ENCODE measurements around the gene DYNLL2. TPM values are rescaled to one million over a fixed set of nuclear protein-coding genes. Genes with fewer than 3 reads are reported as not detected.
A peak's percentile ranks its signal among the peaks of the same experiment; 100 is the strongest.
"Not testable (repeated sequence)": the region's sequence is repeated elsewhere in the genome, so short reads cannot be mapped to it uniquely, and the experiment has no call there.

DYNLL2 gene
- total RNA-seq, 1 donor from 2014 or later, result 29.4 TPM

- Histone ChIP-seq H3K27ac (ENCODE audit: low read depth, low read length) (no peak overlapping the region), H3K36me3 (ENCODE audit: insufficient read depth, low read length) (no peaks in the 10 kb centered on the region), H2AFZ (ENCODE audit: low read depth, low read length) (no peak overlapping the region), H4K20me1 (ENCODE audit: insufficient read depth, low read length) (peaks cover 3% of the 10 kb centered on the region), H3K9me3 (ENCODE audit: insufficient read depth, low read depth, low read length) (no peaks in the 10 kb centered on the region), H3K9ac (ENCODE audit: low read length) (no peak overlapping the region), H3K4me3 (ENCODE audit: insufficient read depth, low read depth, low read length) (no peak overlapping the region), H3K79me2 (ENCODE audit: insufficient read depth, low read length) (no peaks in the 10 kb centered on the region), H3K27me3 (ENCODE audit: insufficient read depth, low read length) (peaks cover 10% of the 10 kb centered on the region), H3K4me1 (ENCODE audit: insufficient read depth, low read length) (no peaks in the 10 kb centered on the region), H3K4me2 (ENCODE audit: low read length) (no peak overlapping the region)
- H3K27ac Mint-ChIP-seq (ENCODE audit: unreplicated experiment), result no peak overlapping the region
- no peak for FAIRE-seq
- H3K4me1 Mint-ChIP-seq (ENCODE audit: low read depth, unreplicated experiment), result no peaks in the 10 kb centered on the region
- DNase-seq (ENCODE audit: low read depth), result peak; percentile 44
- no peak overlapping the region for H3K4me3 Mint-ChIP-seq (ENCODE audit: unreplicated experiment)
- H3K9me3 Mint-ChIP-seq (ENCODE audit: unreplicated experiment), result no peaks in the 10 kb centered on the region
- TF ChIP-seq CTCF (IDR thresholded peaks at IDR 0.05; ENCODE audit: insufficient read depth, low read depth, low read length) (no peak), EZH2 (IDR thresholded peaks at IDR 0.05; ENCODE audit: insufficient read depth, low read length) (no peak)
- H3K36me3 Mint-ChIP-seq (ENCODE audit: low read depth, unreplicated experiment), result no peaks in the 10 kb centered on the region
- peaks cover 34% of the 10 kb centered on the region for H3K27me3 Mint-ChIP-seq (ENCODE audit: low read depth, unreplicated experiment)
These were observed 37.1 kb downstream of the DYNLL2 start for GRCh38 chr17:58120195-58120822.

GRCh38 chr17:58121925-58122324, 38.7 kb downstream of the DYNLL2 start:
- Mint-ChIP-seq H3K36me3 (ENCODE audit: low read depth, unreplicated experiment) (no peaks in the 10 kb centered on the region), H3K27ac (ENCODE audit: unreplicated experiment) (no peak overlapping the region), H3K4me3 (ENCODE audit: unreplicated experiment) (no peak overlapping the region), H3K27me3 (ENCODE audit: low read depth, unreplicated experiment) (peaks cover 33% of the 10 kb centered on the region), H3K4me1 (ENCODE audit: low read depth, unreplicated experiment) (no peaks in the 10 kb centered on the region), H3K9me3 (ENCODE audit: unreplicated experiment) (no peaks in the 10 kb centered on the region)
- H3K4me3 ChIP-seq (ENCODE audit: insufficient read depth, low read depth, low read length), result no peak overlapping the region
- no peak overlapping the region for H3K9ac ChIP-seq (ENCODE audit: low read length)
- peak; percentile 12 for DNase-seq (ENCODE audit: low read depth)
- H3K36me3 ChIP-seq (ENCODE audit: insufficient read depth, low read length), result no peaks in the 10 kb centered on the region
- H4K20me1 ChIP-seq (ENCODE audit: insufficient read depth, low read length), result peaks cover 3% of the 10 kb centered on the region
- no peak overlapping the region for H3K4me2 ChIP-seq (ENCODE audit: low read length)
- H3K9me3 ChIP-seq (ENCODE audit: insufficient read depth, low read depth, low read length), result no peaks in the 10 kb centered on the region
- H3K79me2 ChIP-seq (ENCODE audit: insufficient read depth, low read length), result no peaks in the 10 kb centered on the region
- no peak overlapping the region for H3K27ac ChIP-seq (ENCODE audit: low read depth, low read length)
- no peak for FAIRE-seq
- H3K27me3 ChIP-seq (ENCODE audit: insufficient read depth, low read length), result peaks cover 10% of the 10 kb centered on the region
- no peak overlapping the region for H2AFZ ChIP-seq (ENCODE audit: low read depth, low read length)
- peak; percentile 23 for TF ChIP-seq CTCF (IDR thresholded peaks at IDR 0.05; ENCODE audit: insufficient read depth, low read depth, low read length)
- TF ChIP-seq EZH2 (IDR thresholded peaks at IDR 0.05; ENCODE audit: insufficient read depth, low read length), result no peak
- H3K4me1 ChIP-seq (ENCODE audit: insufficient read depth, low read length), result no peaks in the 10 kb centered on the region

- Histone ChIP-seq H3K27me3 (ENCODE audit: insufficient read depth, low read length) (peaks cover 11% of the 10 kb centered on the region), H3K36me3 (ENCODE audit: insufficient read depth, low read length) (no peaks in the 10 kb centered on the region), H2AFZ (ENCODE audit: low read depth, low read length) (no peak overlapping the region), H4K20me1 (ENCODE audit: insufficient read depth, low read length) (no peaks in the 10 kb centered on the region), H3K27ac (ENCODE audit: low read depth, low read length) (no peak overlapping the region), H3K4me3 (ENCODE audit: insufficient read depth, low read depth, low read length) (no peak overlapping the region), H3K9me3 (ENCODE audit: insufficient read depth, low read depth, low read length) (no peaks in the 10 kb centered on the region), H3K4me1 (ENCODE audit: insufficient read depth, low read length) (no peaks in the 10 kb centered on the region), H3K79me2 (ENCODE audit: insufficient read depth, low read length) (no peaks in the 10 kb centered on the region), H3K4me2 (ENCODE audit: low read length) (no peak overlapping the region), H3K9ac (ENCODE audit: low read length) (no peak overlapping the region)
- H3K27me3 Mint-ChIP-seq (ENCODE audit: low read depth, unreplicated experiment), result peaks cover 48% of the 10 kb centered on the region
- no peaks in the 10 kb centered on the region for H3K4me1 Mint-ChIP-seq (ENCODE audit: low read depth, unreplicated experiment)
- H3K4me3 Mint-ChIP-seq (ENCODE audit: unreplicated experiment), result no peak overlapping the region
- no peak for DNase-seq (ENCODE audit: low read depth)
- no peaks in the 10 kb centered on the region for H3K9me3 Mint-ChIP-seq (ENCODE audit: unreplicated experiment)
- H3K27ac Mint-ChIP-seq (ENCODE audit: unreplicated experiment), result no peak overlapping the region
- FAIRE-seq, result no peak
- TF ChIP-seq EZH2 (IDR thresholded peaks at IDR 0.05; ENCODE audit: insufficient read depth, low read length), result no peak
- TF ChIP-seq CTCF (IDR thresholded peaks at IDR 0.05; ENCODE audit: insufficient read depth, low read depth, low read length), result no peak
- H3K36me3 Mint-ChIP-seq (ENCODE audit: low read depth, unreplicated experiment), result no peaks in the 10 kb centered on the region
These were observed 44.6 kb downstream of the DYNLL2 start for GRCh38 chr17:58127846-58128245.

GRCh38 chr17:58132697-58133096, 49.5 kb downstream of the DYNLL2 start:
- peaks cover 67% of the 10 kb centered on the region for H3K27me3 Mint-ChIP-seq (ENCODE audit: low read depth, unreplicated experiment)
- not testable (repeated sequence) for H3K9me3 ChIP-seq (ENCODE audit: insufficient read depth, low read depth, low read length); H3K4me1 ChIP-seq (ENCODE audit: insufficient read depth, low read length); H3K4me3 ChIP-seq (ENCODE audit: insufficient read depth, low read depth, low read length); H3K36me3 Mint-ChIP-seq (ENCODE audit: low read depth, unreplicated experiment); H3K4me2 ChIP-seq (ENCODE audit: low read length); H3K36me3 ChIP-seq (ENCODE audit: insufficient read depth, low read length); H2AFZ ChIP-seq (ENCODE audit: low read depth, low read length); H3K4me1 Mint-ChIP-seq (ENCODE audit: low read depth, unreplicated experiment); H3K9me3 Mint-ChIP-seq (ENCODE audit: unreplicated experiment); H3K27ac Mint-ChIP-seq (ENCODE audit: unreplicated experiment); H4K20me1 ChIP-seq (ENCODE audit: insufficient read depth, low read length); DNase-seq (ENCODE audit: low read depth); H3K9ac ChIP-seq (ENCODE audit: low read length); H3K4me3 Mint-ChIP-seq (ENCODE audit: unreplicated experiment); H3K27ac ChIP-seq (ENCODE audit: low read depth, low read length); H3K79me2 ChIP-seq (ENCODE audit: insufficient read depth, low read length); FAIRE-seq
- H3K27me3 ChIP-seq (ENCODE audit: insufficient read depth, low read length), result peaks cover 22% of the 10 kb centered on the region

Data from astrocyte (in vitro differentiated cells and primary cell).